NT2/D1 (cell line): ENCODE results near the gene AIG1.

Experiments
- SUZ12 ChIP-seq: IDR thresholded peaks from 2 replicates; pipeline ENCODE4 v1.6.1; 2011; ENCODE audit not compliant: insufficient read length, insufficient read depth; ENCODE audit errors: extremely low read depth
- ZNF274 ChIP-seq: IDR thresholded peaks from 2 replicates; pipeline ENCODE4 v1.6.1; 2011; ENCODE audit warnings: mild to moderate bottlenecking, low read depth, low read length

- TF ChIP-seq SUZ12 (no peak), ZNF274 (no peak)
These were observed 207.8 kb downstream of the AIG1 start for GRCh38 chr6:143268439-143268838.
